ENCODE results near the gene RAB4B. TPM values are rescaled to one million over a fixed set of nuclear protein-coding genes. Genes with fewer than 3 reads are reported as not detected.
A peak's percentile ranks its signal among the peaks of the same experiment; 100 is the strongest.
"Not testable (repeated sequence)": the region's sequence is repeated elsewhere in the genome, so short reads cannot be mapped to it uniquely, and the experiment has no call there.

The RAB4B gene
- total RNA-seq, 1 donor from 2014 or later = 6.7 TPM

DNA sequence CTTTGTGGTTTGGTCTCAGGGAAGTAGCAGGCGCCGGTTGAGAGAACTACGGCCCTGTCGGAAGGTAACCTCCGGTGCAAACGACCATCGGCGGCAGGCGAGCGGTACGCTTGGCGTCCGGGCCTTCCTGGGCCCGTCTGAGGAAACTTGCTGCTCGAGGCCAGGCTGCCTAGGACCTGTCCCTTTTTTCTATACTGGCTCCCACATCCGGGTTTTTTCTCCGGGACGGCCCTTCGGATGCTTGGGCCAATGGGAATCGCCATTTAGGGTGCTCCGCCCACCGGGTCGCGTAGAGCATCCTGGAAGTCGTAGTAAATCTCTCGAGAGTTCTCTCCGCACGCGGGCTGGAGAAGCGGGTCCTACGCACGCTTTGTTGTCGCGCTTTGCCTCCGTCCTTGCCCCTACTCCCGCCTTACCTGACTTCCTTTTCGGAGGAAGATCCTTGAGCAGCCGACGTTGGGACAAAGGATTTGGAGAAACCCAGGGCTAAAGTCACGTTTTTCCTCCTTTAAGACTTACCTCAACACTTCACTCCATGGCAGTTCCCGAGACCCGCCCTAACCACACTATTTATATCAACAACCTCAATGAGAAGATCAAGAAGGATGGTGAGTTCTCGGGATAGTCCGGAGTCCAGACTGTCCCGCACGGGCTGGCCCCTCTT is 27.0 kb upstream of the RAB4B start, which contains the start of gene SNRPA:
Gene SNRPA (plus strand): TSS at position 330 of the 664 bp plus-strand sequence. CDS start 206 bp downstream, at position 536.
- DNase-seq (ENCODE audit: low read depth, low spot score) = peak; percentile 93

DNA sequence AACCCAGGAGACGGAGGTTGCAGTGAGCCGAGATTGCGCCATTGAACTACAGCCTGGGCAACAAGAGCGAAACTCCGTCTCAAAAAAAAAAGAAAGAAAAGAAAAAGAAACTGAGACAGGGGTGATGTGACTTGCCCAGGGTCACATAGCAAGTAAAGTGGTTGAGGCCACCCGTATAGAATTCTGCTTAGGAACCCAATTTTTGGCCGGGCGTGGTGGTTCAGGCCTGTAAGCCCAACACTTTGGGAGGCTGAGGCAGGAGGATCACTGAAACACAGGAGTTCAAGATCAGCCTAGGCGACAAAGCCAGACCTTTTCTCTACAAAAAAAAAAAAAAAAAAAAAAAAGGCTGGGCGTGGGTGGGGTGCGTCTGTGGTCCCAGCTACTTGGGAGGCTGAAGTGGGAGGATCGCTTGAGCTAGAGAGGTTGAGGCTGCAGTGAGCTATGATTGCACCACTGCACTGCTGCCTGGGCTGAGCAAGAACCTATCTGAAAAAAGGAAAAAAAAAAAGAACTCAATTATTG is 25.7 kb upstream of the RAB4B start:
- no peak for DNase-seq (ENCODE audit: low read depth, low spot score)

DNA sequence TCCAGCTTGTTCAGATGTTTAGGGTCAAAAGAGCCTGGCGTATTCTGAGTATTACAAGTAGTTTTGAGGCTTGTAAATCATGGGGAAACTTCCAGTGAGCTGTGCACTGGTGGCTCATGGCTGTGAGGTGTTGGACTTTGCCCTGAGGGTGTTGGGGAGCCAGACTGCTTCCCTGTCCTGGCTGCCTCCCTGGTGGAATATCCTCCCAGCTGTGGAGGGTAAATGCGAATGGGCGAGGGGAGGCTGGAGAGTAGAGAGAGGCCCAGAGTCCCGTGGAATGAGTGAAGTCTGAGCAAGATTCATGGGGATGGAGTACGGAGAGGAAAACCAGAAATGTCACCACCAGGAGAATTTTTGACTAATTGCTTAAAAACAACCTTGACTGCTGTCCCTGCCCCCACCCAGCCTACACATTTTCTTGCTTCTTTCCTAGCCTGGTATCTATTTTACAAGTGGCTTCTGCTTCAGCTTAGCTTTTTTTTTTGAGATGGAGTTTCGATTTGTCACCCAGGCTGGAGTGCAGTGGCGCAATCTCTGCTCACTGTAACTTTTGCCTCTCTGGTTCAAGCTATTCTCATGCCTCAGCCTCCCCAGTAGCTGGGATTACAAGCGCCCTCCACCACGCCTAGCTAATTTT is 23.3 kb upstream of the RAB4B start:
- no peak for DNase-seq (ENCODE audit: low read depth, low spot score)

DNA sequence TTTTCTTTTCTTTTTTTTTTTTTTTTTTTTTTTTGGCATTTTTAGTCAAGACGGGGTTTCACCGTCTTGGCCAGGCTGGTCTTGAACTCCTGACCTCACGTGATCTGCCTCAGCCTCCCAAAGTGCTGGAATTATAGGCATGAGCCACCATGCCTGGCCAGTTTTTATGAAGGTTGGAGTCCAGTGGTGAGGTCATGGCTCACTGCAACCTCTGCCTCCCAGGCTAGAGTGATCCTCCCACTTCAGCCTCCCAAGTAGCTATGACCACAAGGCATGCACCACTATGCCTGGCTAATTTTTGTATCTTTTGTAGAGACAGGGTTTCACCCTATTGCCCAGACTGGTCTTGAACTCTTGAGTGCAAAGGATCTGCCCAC is 22.8 kb upstream of the RAB4B start:
- DNase-seq (ENCODE audit: low read depth, low spot score) = no peak

DNA sequence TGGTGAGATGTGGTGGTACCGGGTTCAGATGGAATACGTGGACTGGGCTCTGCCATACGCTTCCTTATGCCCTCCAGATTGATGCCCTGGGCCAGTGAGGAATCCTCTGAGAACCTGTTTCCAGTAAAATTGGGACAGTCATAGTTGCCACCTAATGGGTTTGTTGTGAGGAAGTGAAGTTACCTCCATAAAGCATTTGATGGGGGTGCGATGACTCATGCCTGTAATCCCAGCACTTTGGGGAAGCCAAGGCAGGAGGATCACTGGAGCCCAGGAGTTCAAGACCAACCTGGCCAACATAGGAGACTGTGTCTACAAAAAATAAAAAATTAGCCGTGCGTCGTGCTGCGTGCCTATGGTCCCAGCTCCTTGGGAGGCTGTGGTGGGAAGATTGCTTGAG is 22.3 kb upstream of the RAB4B start:
- DNase-seq (ENCODE audit: low read depth, low spot score) = no peak

DNA sequence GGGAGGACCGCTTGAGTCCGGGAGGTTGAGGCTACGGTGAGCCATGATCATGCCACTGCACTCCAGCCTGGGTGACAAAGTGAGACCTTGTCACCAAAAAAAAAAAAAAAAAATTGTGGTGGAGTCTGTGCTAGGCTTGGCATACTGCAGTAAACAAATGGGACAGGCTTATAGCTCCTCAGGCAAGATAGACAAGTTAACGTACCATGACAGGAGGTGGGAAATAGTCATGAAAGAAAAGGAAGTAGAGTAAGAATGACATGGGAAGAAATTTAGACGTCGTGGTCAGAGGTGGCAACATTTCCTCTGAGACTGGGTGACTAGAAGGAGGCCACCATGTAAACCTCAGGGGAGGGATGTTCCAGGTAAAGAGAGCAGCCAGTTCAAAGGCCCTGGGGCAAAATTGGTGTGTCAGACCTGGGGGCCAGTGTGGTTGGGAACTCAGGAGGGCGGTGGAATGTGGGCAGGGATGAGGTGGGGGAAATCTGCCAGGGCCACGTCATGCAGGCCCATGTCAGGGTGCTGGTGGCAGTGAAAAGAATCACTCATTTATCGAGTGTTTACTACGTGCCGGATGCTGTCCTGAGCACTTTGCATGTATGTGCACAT is 21.4 kb upstream of the RAB4B start:
- DNase-seq (ENCODE audit: low read depth, low spot score) = no peak

DNA sequence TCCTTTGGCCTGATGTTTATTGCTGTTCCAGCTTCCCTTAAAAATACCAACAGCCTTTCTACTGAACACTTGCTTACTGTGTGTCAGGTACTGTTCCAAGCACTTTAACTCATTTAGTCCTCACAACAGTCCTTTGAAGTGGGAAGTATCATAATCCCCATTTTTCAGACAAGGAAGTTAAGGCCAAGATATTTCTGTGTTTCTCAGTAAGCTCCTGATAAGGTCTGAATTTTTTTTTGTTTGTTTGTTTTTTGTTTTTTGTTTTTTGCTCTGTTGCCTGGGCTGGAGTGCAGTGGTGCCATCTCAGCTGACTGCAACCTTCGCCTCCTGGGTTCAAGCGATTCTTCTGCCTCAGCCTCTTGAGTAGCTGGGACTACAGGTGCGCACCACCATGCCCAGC is 19.6 kb upstream of the RAB4B start:
- DNase-seq (ENCODE audit: low read depth, low spot score) = no peak

DNA sequence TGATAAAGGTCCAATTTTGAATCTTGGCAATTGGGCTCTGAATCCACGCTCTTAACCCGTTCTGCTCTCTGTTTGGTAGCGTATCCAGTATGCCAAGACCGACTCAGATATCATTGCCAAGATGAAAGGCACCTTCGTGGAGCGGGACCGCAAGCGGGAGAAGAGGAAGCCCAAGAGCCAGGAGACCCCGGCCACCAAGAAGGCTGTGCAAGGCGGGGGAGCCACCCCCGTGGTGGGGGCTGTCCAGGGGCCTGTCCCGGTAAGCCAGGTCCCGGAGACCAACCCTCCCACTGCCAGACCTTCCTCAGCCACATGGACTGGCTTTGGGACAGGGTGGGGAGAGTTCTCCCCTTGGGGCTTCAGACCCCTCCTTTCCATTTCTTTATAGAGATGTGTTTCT is 18.7 kb upstream of the RAB4B start:
- DNase-seq (ENCODE audit: low read depth, low spot score) = no peak

DNA sequence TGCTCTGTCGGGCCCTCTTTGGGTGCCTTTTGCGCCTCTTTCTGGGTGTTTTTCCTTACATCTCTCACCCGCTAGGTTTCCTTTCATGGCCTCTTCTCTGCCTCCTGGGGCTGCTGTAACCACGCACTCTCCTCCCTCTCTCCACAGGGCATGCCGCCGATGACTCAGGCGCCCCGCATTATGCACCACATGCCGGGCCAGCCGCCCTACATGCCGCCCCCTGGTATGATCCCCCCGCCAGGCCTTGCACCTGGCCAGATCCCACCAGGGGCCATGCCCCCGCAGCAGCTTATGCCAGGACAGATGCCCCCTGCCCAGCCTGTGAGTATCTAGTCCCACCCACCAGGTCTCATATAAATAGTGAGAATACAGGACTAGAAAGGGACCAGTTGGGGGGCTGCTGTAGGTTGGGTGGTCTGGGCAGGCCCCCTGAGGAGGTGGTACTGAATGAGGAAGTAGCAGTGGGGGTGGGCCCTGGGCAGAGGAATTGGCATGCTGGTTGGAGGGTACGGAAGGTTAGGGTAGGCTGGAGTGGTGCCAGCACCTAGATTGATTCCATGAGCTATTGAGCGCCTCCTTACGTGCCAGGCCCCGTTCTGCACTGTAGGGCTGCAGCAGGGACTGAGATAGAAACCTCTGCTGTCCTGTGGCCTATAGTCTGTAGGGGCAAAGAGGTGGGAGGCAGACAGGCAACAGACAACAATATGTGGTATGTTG is 15.1 kb upstream of the RAB4B start:
- DNase-seq (ENCODE audit: low read depth, low spot score) = no peak

DNA sequence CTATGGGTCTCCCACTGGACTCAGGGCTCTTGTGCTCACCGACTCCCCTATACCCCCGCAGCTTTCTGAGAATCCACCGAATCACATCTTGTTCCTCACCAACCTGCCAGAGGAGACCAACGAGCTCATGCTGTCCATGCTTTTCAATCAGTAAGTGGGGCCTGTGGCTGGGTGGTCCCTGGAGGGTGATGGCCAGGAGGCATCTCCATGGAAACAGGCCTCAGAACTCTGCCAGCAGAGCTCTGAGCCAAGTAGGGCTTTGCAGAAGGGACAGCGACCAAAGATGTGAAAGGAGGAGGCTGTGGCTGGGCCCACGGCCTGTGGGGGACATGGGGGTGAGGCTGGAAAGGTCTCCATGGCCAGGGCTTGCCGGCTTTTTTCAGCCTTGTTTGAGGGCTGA is 14.5 kb upstream of the RAB4B start:
- no peak for DNase-seq (ENCODE audit: low read depth, low spot score)

DNA sequence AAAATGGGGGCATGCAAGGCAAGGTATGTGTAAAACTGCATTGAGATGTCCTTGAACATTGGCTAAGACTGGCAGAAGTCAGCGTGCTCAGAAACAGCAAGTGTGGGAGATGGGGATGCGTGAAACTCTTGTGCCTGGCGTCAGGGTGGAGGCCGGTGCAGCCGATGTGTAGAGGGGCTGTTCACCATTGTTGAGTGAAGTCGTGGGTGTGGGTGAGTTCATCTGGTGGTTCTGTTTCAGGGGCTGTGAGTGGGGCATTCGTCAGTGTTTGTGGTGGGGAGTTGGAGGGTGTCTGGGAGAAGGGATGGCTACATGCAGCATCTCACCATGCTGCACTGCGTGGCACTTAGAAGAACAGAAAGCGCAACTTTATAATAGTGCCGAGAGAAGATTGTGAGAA is 14.1 kb upstream of the RAB4B start:
- DNase-seq (ENCODE audit: low read depth, low spot score) = no peak

DNA sequence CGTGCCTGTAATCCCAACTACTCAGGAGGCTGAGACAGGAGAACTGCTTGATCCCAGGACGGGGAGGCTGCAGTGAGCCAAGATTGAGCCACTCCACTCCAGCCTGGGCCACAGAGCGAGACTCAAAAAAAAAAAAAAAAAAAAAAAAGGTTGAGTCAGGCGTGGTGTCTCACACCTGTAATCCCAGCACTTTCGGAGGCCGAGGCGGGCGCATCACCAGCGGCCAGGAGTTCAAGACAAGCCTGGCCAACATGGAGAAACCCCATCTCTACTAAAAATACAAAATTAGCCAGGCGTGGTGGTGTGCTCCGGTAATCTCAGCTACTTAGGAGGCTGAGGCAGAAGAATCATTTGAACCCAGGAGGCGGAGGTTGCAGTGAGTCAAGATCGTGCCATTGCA is 11.7 kb upstream of the RAB4B start:
- DNase-seq (ENCODE audit: low read depth, low spot score) = not testable (repeated sequence)

DNA sequence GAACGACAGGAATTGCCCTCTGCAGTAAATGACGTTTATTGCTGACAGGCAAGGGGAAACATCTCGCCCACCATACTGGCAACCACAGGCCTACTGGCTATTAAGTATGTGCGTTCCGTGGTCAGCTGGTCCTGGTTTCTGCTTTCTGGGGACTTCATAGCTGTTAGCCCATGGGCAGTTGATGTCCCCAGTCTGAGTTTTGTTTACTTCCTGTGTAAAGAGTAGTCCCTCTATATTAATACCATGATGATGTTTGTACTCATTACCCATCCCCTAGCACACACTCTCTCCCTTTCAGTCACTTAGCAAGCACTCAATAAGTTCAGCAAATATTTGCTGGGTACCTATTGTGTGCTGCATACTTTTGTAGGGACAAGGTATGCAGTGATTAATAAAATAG is 9.2 kb upstream of the RAB4B start:
- DNase-seq (ENCODE audit: low read depth, low spot score) = no peak

DNA sequence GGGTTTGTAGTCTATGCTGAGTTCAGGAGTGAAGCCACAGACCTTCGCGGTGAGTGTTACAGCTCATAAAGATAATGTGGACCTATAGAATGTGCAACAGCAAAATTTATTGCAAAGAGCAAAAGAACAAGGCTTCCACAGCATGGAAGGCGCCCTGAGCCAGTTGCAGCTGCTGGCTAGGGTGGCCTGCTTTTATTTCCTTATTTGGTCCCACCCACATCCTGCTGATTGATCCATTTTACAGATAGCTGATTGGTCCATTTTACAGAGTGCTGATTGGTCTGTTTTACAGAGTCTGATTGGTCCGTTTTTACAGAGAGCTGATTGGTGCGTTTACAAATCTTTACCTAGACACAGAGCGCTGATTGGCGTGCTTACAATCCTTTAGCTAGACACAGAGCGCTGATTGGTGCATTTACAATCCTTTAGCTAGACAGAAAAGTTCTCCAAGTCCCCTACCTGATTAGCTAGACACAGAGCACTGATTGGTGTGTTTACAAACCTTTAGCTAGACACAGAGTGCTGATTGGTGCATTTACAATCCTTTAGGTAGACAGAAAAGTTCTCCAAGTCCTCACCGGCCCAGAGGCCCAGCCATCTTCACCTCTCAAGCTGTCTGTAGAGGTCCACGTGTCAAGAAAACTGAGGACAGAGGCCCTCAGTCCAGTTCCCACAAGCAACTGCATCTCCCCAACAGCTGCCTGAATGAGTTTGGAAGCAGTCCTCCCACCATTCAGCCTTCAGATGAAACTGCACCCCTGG is 6.8 kb upstream of the RAB4B start:
- DNase-seq (ENCODE audit: low read depth, low spot score) = not testable (repeated sequence)

DNA sequence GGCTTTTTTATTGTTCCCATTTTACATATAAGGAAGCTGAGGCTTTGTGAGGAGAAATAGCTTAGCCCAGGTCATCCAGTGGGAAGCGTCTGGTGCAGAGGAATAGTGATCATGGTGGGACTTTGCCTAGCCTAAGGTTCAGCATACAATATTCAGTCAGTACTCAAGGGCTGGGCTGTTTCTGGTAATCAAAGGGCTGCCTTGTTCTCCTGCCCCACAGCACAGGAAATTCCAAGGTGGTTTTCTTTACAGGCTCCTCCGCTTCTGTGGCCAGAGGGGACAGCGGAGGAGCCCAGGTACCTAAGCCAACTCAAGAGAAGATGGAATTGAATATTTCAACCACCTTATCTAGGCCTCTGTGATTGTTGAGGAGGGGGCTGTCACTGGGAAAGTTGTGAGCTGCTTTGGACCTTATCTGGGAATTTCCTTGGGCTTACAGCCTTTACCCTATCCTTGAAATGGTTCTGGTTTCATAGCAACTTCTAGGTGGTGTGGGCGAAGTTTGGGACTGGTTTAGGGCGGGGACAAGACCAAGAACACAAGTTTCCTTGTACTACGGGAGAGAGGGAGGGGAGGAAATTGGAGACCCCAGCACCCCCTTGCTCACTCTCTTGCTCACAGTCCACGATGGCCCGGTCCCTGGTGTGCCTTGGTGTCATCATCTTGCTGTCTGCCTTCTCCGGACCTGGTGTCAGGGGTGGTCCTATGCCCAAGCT is 3.0 kb upstream of the RAB4B start, which contains the start of gene MIA:
Gene MIA (plus strand): TSS at position 606 of the 716 bp plus-strand sequence. CDS start 22 bp downstream, at position 628.
- DNase-seq (ENCODE audit: low read depth, low spot score) = no peak

DNA sequence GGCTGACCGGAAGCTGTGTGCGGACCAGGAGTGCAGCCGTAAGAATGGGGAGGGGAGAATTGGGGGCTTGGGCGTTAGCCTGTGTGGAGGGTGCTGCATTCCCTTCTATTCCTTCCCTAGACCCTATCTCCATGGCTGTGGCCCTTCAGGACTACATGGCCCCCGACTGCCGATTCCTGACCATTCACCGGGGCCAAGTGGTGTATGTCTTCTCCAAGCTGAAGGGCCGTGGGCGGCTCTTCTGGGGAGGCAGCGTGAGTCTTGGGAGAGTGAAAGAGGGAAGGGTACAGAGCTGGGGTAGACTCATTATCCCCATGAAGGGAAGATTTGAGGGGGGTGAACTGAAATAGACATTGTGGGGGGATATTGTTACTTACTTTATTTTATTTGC is 2.4 kb upstream of the RAB4B start:
- DNase-seq (ENCODE audit: low read depth, low spot score) = no peak

DNA sequence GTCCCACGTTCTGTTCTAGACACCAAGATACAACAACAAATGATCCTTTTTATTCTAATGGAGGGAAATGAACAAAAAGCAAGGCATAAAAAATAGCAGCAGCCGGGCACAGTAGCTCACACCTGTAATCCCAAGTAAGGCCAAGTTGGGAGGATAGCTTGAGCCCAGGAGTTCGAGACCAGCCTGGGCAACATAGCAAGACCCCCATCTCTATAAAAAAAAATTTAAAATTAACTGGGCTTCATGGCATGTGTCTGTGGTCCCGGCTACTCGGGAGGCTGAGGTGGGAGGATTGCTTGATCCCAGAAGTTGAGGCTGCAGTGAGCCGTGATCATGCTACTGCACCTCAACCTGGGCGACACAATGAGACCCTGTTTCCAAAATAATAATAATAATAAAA is 1.7 kb upstream of the RAB4B start:
- DNase-seq (ENCODE audit: low read depth, low spot score) = no peak

DNA sequence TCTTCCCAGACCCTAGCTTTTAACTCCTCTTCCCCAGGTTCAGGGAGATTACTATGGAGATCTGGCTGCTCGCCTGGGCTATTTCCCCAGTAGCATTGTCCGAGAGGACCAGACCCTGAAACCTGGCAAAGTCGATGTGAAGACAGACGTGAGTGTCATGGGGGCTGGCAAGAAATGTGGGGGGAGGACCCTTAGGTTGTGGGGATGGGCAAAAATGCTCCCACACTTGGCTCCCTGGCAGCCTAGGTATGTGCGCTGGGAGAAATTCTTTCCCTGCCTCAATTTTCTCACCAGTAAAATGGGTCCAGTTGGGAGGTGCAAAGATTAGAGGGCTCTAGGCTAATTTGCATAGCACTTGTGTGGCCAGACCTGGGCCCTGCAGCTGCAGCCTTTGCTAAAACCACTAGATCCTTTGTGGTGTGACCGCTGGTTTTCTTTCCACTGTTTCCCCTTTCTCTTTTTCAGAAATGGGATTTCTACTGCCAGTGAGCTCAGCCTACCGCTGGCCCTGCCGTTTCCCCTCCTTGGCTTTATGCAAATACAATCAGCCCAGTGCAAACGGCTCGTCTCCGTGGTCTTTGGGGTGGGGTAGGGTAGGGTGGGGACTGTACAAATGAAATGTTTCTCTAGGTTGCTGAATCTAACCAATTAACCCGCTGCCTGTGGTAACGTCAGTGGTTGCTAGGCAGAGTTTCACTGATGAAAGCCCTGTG is 959 bp upstream of the RAB4B start:
- DNase-seq (ENCODE audit: low read depth, low spot score) = peak; percentile 72

DNA sequence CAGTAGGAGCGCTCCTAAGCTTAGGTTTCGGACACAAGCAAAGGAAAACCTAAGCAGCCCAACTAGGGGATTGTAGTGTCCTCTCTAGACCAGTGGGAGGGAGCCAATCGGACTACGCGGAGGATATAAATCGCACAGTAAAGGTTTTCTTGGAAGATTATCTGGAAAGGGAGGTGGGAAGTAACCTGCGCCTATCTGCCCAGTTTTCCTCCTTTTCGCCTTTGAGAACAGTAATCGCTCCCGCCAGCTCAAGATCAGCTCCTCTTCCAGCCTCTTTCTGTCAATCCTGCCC is 456 bp upstream of the RAB4B start:
- DNase-seq (ENCODE audit: low read depth, low spot score) = no peak

DNA sequence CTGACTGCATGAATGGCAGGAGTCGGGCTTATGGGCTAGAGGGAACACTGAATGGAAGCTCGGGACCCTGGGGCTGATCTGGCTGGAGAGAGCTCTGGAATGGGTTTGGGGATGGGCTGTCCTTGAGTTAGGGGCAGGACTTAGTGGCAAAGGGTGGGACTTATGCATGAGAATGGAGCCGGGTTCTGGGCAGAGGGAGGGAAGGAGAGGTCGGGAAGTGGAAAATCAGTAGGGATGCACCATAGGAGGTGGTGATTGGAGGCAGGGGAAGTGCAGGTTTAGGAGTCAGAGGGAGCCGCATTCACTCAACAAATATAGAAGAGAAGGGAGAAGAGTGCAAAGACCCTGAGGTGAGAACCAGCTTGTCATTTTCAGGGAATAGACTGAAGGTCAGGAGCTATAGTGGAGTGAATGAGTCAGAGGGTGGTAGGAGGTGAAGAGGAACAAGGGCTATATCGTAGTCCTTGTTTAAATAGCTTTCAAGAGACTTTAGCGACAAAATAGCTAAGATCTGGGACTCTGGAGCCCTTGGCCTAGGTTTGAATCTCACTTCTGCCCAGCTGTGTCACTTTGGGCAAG is 748 bp downstream of the RAB4B start:
- DNase-seq (ENCODE audit: low read depth, low spot score) = no peak
